Measurements from ENCODE around the gene SLC25A21.

The SLC25A21 gene

GRCh38 chr14:37063467-37064240 lies 108.8 kb downstream of the SLC25A21 start:
- DNase-seq (ENCODE audit: low read depth), result no peak
- TF ChIP-seq, protein P1, sequence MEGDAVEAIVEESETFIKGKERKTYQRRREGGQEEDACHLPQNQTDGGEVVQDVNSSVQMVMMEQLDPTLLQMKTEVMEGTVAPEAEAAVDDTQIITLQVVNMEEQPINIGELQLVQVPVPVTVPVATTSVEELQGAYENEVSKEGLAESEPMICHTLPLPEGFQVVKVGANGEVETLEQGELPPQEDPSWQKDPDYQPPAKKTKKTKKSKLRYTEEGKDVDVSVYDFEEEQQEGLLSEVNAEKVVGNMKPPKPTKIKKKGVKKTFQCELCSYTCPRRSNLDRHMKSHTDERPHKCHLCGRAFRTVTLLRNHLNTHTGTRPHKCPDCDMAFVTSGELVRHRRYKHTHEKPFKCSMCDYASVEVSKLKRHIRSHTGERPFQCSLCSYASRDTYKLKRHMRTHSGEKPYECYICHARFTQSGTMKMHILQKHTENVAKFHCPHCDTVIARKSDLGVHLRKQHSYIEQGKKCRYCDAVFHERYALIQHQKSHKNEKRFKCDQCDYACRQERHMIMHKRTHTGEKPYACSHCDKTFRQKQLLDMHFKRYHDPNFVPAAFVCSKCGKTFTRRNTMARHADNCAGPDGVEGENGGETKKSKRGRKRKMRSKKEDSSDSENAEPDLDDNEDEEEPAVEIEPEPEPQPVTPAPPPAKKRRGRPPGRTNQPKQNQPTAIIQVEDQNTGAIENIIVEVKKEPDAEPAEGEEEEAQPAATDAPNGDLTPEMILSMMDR (conservative IDR thresholded peaks at IDR 0.05; ENCODE audit: low read depth, low read length), result no peak
- H3K4me3 ChIP-seq (ENCODE audit: low read length), result no peak overlapping the region

GRCh38 chr14:37062191-37062803 lies 110.1 kb downstream of the SLC25A21 start:
- TF ChIP-seq, protein P1 (conservative IDR thresholded peaks at IDR 0.05; ENCODE audit: low read depth, low read length), result no peak
- no peak for DNase-seq (ENCODE audit: low read depth)
- H3K4me3 ChIP-seq (ENCODE audit: low read length), result no peak overlapping the region

DNA sequence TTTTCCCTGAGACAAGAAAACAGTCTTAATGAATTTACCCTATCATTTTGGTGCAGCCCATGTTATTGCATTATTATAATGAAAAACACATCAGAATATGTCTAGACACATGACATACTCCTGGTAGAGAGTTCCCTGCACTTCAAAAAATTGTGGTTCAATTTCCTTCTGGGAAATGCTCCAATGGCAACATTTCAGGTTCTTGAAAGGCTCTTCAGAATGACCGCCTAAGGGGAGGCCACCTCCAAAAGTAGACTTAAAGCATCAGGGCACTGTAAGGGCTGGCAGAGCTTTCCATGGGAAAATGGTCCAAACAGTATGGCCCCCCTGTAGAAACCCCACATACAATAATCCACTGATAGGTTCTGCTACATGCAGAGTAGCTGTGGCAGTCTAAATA lies 110.7 kb downstream of the SLC25A21 start:
- no peak for DNase-seq (ENCODE audit: low read depth)
- H3K4me3 ChIP-seq (ENCODE audit: low read length), result no peak overlapping the region
- TF ChIP-seq, protein P1 (conservative IDR thresholded peaks at IDR 0.05; ENCODE audit: low read depth, low read length), result no peak

DNA sequence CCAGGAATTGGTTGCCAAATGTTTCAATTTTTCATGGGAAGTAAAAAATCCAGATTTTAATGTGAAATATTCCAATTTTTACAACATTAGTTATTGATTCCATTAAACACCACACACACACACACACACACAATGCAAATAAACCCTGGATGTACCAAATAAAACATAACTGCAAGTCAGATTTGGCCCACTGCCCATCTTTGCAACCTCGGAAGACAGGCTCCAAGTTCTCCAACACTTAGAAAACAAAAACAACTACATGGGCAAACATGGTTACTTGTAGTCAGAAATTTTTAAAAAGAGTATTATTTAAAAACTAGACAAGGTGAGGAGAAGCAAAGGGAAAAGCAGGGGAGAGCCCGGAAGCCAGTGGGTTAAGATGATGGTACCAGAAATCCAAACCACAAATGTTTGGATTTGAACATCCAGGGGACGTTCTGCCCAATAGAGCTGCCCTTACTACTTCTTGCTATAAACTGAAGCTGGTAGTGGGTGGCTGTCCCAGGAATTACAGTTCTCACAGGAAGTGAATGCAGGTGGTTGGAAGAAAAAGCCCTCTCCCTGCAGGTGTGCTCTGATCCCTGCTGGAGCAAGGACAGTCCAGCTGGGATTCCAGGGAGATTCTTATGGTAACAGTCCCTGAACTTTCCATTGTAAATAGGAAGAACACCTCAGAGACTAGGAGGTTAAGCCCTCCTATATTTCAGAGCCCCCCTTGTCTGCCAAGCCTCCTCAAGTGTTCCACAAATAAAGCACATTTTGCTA lies 111.7 kb downstream of the SLC25A21 start:
- no peak for DNase-seq (ENCODE audit: low read depth)
- TF ChIP-seq, protein P1 (conservative IDR thresholded peaks at IDR 0.05; ENCODE audit: low read depth, low read length), result no peak

GRCh38 chr14:37057776-37058175 lies 114.6 kb downstream of the SLC25A21 start:
- TF ChIP-seq, protein P1 (conservative IDR thresholded peaks at IDR 0.05; ENCODE audit: low read depth, low read length), result no peak

More for the DNA sequence above, 111.7 kb downstream of the SLC25A21 start:
- no peak overlapping the region for H3K4me3 ChIP-seq (ENCODE audit: low read length)

GRCh38 chr14:37056473-37056872 lies 115.9 kb downstream of the SLC25A21 start:
- DNase-seq (ENCODE audit: low read depth), result no peak
- H3K4me3 ChIP-seq (ENCODE audit: low read length), result no peak overlapping the region
- TF ChIP-seq, protein P1 (conservative IDR thresholded peaks at IDR 0.05; ENCODE audit: low read depth, low read length), result no peak

More at GRCh38 chr14:37057776-37058175, 114.6 kb downstream of the SLC25A21 start:
- no peak for DNase-seq (ENCODE audit: low read depth)
- no peak overlapping the region for H3K4me3 ChIP-seq (ENCODE audit: low read length)
